ENCODE measurements around the gene DCAF11.

Gene DCAF11

GRCh38 chr14:24123424-24124417 is 9.1 kb downstream of the DCAF11 start:
- Mint-ChIP-seq H3K27me3 (no peaks in the 10 kb centered on the region), H3K9me3 (no peaks in the 10 kb centered on the region), H3K27ac (ENCODE audit: low read depth) (no peak overlapping the region), H3K4me1 (peaks cover 1% of the 10 kb centered on the region), H3K36me3 (ENCODE audit: insufficient read depth) (peaks cover 42% of the 10 kb centered on the region), H3K4me3 (no peak overlapping the region)
- no peak for DNase-seq (ENCODE audit: low spot score in 2 of 2)
- ATAC-seq (replicated peaks; ENCODE audit: extremely low read depth, poor library complexity, severe bottlenecking): no peak

- Mint-ChIP-seq H3K27ac (ENCODE audit: low read depth) (no peak overlapping the region), H3K4me3 (no peak overlapping the region), H3K36me3 (ENCODE audit: insufficient read depth) (peaks cover 17% of the 10 kb centered on the region), H3K9me3 (no peaks in the 10 kb centered on the region), H3K4me1 (peaks cover 3% of the 10 kb centered on the region), H3K27me3 (no peaks in the 10 kb centered on the region)
- ATAC-seq (replicated peaks; ENCODE audit: extremely low read depth, poor library complexity, severe bottlenecking) (no peak), DNase-seq (ENCODE audit: low spot score in 2 of 2) (no peak)
Measured at GRCh38 chr14:24126939-24127338, 12.4 kb downstream of the DCAF11 start.

- no peaks in the 10 kb centered on the region for H3K27me3 Mint-ChIP-seq
- no peak overlapping the region for H3K4me3 Mint-ChIP-seq
- DNase-seq (ENCODE audit: low spot score in 2 of 2) (no peak), ATAC-seq (replicated peaks; ENCODE audit: extremely low read depth, poor library complexity, severe bottlenecking) (no peak)
- H3K27ac Mint-ChIP-seq (ENCODE audit: low read depth): no peak overlapping the region
- H3K4me1 Mint-ChIP-seq: peaks cover 11% of the 10 kb centered on the region
- H3K36me3 Mint-ChIP-seq (ENCODE audit: insufficient read depth): peaks cover 10% of the 10 kb centered on the region
- H3K9me3 Mint-ChIP-seq: no peaks in the 10 kb centered on the region
Measured at GRCh38 chr14:24127673-24128072, 13.1 kb downstream of the DCAF11 start.

- ATAC-seq (replicated peaks; ENCODE audit: extremely low read depth, poor library complexity, severe bottlenecking): no peak
- H3K27ac Mint-ChIP-seq (ENCODE audit: low read depth): no peak overlapping the region
- no peaks in the 10 kb centered on the region for H3K27me3 Mint-ChIP-seq
- H3K4me3 Mint-ChIP-seq: no peak overlapping the region
- H3K4me1 Mint-ChIP-seq: peaks cover 14% of the 10 kb centered on the region
- H3K36me3 Mint-ChIP-seq (ENCODE audit: insufficient read depth): peaks cover 3% of the 10 kb centered on the region
- DNase-seq (ENCODE audit: low spot score in 2 of 2): no peak
- H3K9me3 Mint-ChIP-seq: no peaks in the 10 kb centered on the region
Measured at GRCh38 chr14:24129410-24129998, 14.9 kb downstream of the DCAF11 start.

GRCh38 chr14:24130380-24130716 is 15.8 kb downstream of the DCAF11 start, which contains the start of gene FITM1:
Gene FITM1, plus strand, starts transcription at chr14:24130659. Its CDS starts 905 bp downstream, at chr14:24131564.
- ATAC-seq (replicated peaks; ENCODE audit: extremely low read depth, poor library complexity, severe bottlenecking): no peak
- H3K36me3 Mint-ChIP-seq (ENCODE audit: insufficient read depth): peaks cover 3% of the 10 kb centered on the region
- H3K4me1 Mint-ChIP-seq: peaks cover 20% of the 10 kb centered on the region
- H3K9me3 Mint-ChIP-seq: no peaks in the 10 kb centered on the region
- no peak within 1 kb of the TSS for H3K4me3 Mint-ChIP-seq
- H3K27me3 Mint-ChIP-seq: no peaks in the 10 kb centered on the region
- DNase-seq (ENCODE audit: low spot score in 2 of 2): no peak
- no peak within 1 kb of the TSS for H3K27ac Mint-ChIP-seq (ENCODE audit: low read depth)

GRCh38 chr14:24130717-24131548 is 16.4 kb downstream of the DCAF11 start:
- DNase-seq (ENCODE audit: low spot score in 2 of 2) (no peak), ATAC-seq (replicated peaks; ENCODE audit: extremely low read depth, poor library complexity, severe bottlenecking) (no peak)
- Mint-ChIP-seq H3K9me3 (no peaks in the 10 kb centered on the region), H3K27ac (ENCODE audit: low read depth) (no peak overlapping the region), H3K27me3 (no peaks in the 10 kb centered on the region), H3K4me1 (peaks cover 25% of the 10 kb centered on the region), H3K4me3 (no peak overlapping the region), H3K36me3 (ENCODE audit: insufficient read depth) (peaks cover 3% of the 10 kb centered on the region)

- no peak overlapping the region for H3K27ac Mint-ChIP-seq (ENCODE audit: low read depth)
- H3K36me3 Mint-ChIP-seq (ENCODE audit: insufficient read depth): peaks cover 3% of the 10 kb centered on the region
Measured at GRCh38 chr14:24131549-24131966, 17.0 kb downstream of the DCAF11 start.

GRCh38 chr14:24132061-24132685 is 17.6 kb downstream of the DCAF11 start:
- H3K4me3 Mint-ChIP-seq: peak overlapping the region; percentile 41
- H3K36me3 Mint-ChIP-seq (ENCODE audit: insufficient read depth): peaks cover 9% of the 10 kb centered on the region
- no peak overlapping the region for H3K27ac Mint-ChIP-seq (ENCODE audit: low read depth)
- H3K27me3 Mint-ChIP-seq: no peaks in the 10 kb centered on the region
- H3K4me1 Mint-ChIP-seq: peaks cover 32% of the 10 kb centered on the region
- DNase-seq (ENCODE audit: low spot score in 2 of 2) (no peak), ATAC-seq (replicated peaks; ENCODE audit: extremely low read depth, poor library complexity, severe bottlenecking) (no peak)
- no peaks in the 10 kb centered on the region for H3K9me3 Mint-ChIP-seq

More at GRCh38 chr14:24131549-24131966, 17.0 kb downstream of the DCAF11 start:
- ATAC-seq (replicated peaks; ENCODE audit: extremely low read depth, poor library complexity, severe bottlenecking): no peak
- peaks cover 26% of the 10 kb centered on the region for H3K4me1 Mint-ChIP-seq
- no peak for DNase-seq (ENCODE audit: low spot score in 2 of 2)
- no peaks in the 10 kb centered on the region for H3K9me3 Mint-ChIP-seq
- no peak overlapping the region for H3K4me3 Mint-ChIP-seq
- H3K27me3 Mint-ChIP-seq: no peaks in the 10 kb centered on the region

GRCh38 chr14:24132976-24133375 is 18.4 kb downstream of the DCAF11 start:
- Mint-ChIP-seq H3K4me3 (no peak overlapping the region), H3K27ac (ENCODE audit: low read depth) (no peak overlapping the region), H3K4me1 (peaks cover 38% of the 10 kb centered on the region), H3K27me3 (no peaks in the 10 kb centered on the region), H3K9me3 (no peaks in the 10 kb centered on the region), H3K36me3 (ENCODE audit: insufficient read depth) (peaks cover 10% of the 10 kb centered on the region)
- DNase-seq (ENCODE audit: low spot score in 2 of 2) (no peak), ATAC-seq (replicated peaks; ENCODE audit: extremely low read depth, poor library complexity, severe bottlenecking) (no peak)

- Mint-ChIP-seq H3K4me3 (no peak overlapping the region), H3K27me3 (no peaks in the 10 kb centered on the region), H3K9me3 (no peaks in the 10 kb centered on the region), H3K36me3 (ENCODE audit: insufficient read depth) (peaks cover 13% of the 10 kb centered on the region), H3K4me1 (peaks cover 41% of the 10 kb centered on the region), H3K27ac (ENCODE audit: low read depth) (no peak overlapping the region)
- DNase-seq (ENCODE audit: low spot score in 2 of 2) (no peak), ATAC-seq (replicated peaks; ENCODE audit: extremely low read depth, poor library complexity, severe bottlenecking) (no peak)
Measured at GRCh38 chr14:24133735-24134134, 19.2 kb downstream of the DCAF11 start.

GRCh38 chr14:24135584-24135833 is 20.9 kb downstream of the DCAF11 start:
- DNase-seq (ENCODE audit: low spot score in 2 of 2) (no peak), ATAC-seq (replicated peaks; ENCODE audit: extremely low read depth, poor library complexity, severe bottlenecking) (no peak)
- H3K4me1 Mint-ChIP-seq: peaks cover 51% of the 10 kb centered on the region
- H3K4me3 Mint-ChIP-seq: peak overlapping the region; percentile 90
- H3K27ac Mint-ChIP-seq (ENCODE audit: low read depth): peak overlapping the region; percentile 89
- H3K9me3 Mint-ChIP-seq: no peaks in the 10 kb centered on the region
- no peaks in the 10 kb centered on the region for H3K27me3 Mint-ChIP-seq
- peaks cover 12% of the 10 kb centered on the region for H3K36me3 Mint-ChIP-seq (ENCODE audit: insufficient read depth)

Data from central memory CD8-positive, alpha-beta T cell (primary cell).